ENCODE results near the gene CCDC91.

- TF ChIP-seq CTCF (IDR thresholded peaks at IDR 0.05) (no peak), POLR2A (IDR thresholded peaks at IDR 0.05) (no peak)
These were observed 184.3 kb downstream of the CCDC91 start for GRCh38 chr12:28374556-28374955.
